GM13976 (cell line): Measurements from ENCODE around the gene SAPCD2.

Source experiments
- DNase-seq: peaks from one replicate; pipeline ENCODE4 v3.0.0; 2012; ENCODE audit warnings: low spot score
- CTCF ChIP-seq: IDR thresholded peaks from 2 replicates; pipeline ENCODE4 v1.5.1; 2012; ENCODE audit warnings: borderline replicate concordance, mild to moderate bottlenecking; ENCODE audit not compliant: insufficient read depth; ENCODE audit errors: extremely low read depth, missing control alignments, control extremely low read depth
- in situ Hi-C: fragments of 300-500 bp; cut with MboI; formaldehyde crosslinking; loops from one replicate; pipeline ENCODE4 v1.12.0; 2022; ENCODE audit warnings: low sequenced_read_pairs, mixed read lengths, inconsistent platforms; ENCODE audit not compliant: unreplicated experiment

Gene SAPCD2

DNA sequence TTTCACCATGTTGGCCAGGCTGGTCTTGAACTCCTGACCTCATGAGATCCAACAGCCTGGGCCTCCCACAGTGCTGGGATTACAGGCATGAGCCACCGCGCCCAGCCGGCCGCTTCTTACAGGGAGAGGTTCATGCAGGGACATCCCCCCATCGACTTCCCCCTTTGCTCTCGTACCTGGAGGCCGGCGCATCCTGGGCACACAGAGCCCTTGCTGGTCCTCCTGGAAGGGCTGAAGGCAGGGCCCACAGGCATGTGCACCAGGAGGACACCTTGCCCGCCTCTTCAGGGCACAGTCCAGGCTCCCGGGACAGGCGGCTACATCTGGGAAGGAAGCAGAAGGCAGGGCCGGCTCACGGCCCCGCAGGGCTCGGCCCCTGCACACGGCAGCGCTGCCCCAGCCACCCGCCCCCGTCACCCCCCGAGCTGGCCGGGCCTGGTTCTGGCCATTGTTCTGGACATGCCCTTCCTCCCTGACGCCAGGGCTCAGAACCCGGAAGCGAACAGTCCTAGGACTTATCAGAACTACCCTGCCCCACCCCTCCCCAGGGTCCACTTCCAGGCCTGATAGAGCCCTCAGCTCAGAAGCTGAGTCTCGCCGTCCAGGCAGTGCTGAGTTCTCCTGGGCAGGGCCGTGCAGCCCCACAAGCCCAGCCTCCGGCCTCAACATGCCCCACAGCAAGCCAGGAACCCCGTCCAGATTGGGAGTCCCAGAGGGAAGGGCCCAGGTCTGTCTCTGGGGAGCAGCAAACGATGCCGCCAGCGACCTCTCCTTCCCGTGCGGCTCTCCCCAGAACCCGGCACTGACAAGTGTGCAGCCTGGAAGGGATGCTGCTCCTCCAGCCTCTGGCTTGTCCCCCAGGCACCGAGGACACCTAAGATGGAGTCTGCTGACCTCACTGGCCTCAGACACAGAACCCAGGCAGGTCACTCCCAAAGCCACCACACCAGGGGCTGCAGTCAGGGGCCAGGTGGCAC lies 27.3 kb downstream of the SAPCD2 start:
- no peak for DNase-seq
- in situ Hi-C loops = no loop called here
- no peak for TF ChIP-seq CTCF

DNA sequence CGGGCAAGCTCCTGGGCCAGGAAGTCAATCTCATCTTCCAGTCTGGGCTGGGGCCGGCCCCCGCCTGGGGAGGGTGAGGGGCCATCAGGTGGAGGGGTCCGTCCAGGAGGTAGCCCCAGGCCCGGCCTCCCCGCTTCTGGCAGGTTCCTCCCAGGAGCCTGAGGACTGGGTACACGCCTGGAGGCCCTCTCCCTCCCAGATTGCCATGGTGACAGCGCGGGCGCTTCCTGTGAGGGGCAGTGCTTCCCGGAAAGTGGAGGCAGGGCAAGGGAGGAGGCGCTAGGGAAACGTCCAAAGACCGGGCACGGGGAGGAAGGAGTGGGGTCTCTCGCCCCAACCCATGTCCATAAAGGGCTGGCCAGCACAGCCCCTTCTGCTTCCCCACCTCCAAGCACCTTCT lies 29.2 kb downstream of the SAPCD2 start:
- TF ChIP-seq CTCF = no peak
- no peak for DNase-seq
- in situ Hi-C loops = no loop called here

DNA sequence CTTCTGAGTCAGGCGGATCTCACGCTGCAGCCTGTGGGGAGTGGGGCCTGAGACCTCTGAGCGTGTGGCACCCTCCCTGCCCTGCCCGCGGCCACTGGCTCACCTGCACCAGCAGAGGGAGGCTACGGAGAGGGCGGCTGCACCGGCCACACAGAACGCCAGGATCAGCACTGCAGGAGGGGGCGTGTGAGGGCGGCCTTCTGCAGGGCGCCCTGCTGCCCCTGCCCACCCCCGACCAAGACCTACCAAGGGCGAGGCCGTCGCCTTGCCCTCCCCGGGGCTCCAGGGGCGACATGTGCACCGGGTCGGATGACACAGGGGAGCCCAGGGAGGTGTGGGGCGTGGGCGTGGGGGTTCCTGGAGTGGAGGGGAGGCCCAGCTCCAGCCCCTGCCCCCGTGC lies 29.8 kb downstream of the SAPCD2 start:
- in situ Hi-C loops = no loop called here
- DNase-seq = no peak
- TF ChIP-seq CTCF = no peak

- no peak for DNase-seq
- in situ Hi-C loops = loop anchor here (10.0 kb wide), 1 partner anchor 265 kb away; no protein-coding TSS in a partner anchor
- no peak for TF ChIP-seq CTCF
Observed at GRCh38 chr9:137039611-137040366, 30.6 kb downstream of the SAPCD2 start.

DNA sequence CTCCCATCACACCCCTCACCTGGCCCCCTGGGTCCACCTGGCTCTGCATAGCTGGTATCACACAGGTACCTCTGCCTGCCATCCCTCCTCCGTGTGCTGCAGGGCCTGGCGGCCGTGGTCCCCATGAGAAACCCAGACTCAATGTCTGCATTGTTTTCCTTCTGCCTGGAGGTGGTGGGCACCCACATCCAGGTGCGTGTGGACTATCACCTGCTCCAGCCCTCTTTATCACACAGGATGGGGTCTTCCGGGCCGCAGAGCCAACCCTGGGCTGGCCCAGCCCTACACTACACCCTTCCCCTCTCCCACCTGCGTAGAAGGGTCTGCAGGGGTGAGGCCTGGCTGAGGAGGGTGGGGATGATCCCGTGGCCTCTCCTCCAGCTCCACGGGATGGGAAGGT lies 31.4 kb downstream of the SAPCD2 start:
- in situ Hi-C loops = loop anchor here (10.0 kb wide), 1 partner anchor 264 kb away; no protein-coding TSS in a partner anchor
- DNase-seq = no peak
- no peak for TF ChIP-seq CTCF

DNA sequence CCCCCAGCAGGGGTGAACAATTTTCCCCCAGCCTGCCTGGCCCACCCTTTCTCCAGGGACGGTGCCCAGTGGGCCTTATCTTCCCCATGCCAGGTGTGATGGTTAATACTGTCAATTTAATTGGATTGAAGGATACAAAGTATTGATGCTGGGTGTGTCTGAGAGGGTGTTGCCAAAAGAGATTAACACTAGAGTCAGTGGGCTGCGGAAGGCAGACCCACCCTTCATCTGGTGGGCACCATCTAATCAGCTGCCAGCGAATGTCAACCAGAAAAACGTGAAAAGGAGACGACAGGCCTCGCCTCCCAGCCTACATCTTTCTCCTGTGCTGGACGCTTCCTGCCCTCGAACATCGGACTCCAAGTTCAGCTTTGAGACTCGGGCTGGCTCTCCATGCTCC lies 32.9 kb downstream of the SAPCD2 start:
- in situ Hi-C loops = loop anchor here (10.0 kb wide), 1 partner anchor 263 kb away; no protein-coding TSS in a partner anchor
- TF ChIP-seq CTCF = no peak
- no peak for DNase-seq
